GM21526 (cell line): ENCODE results near the gene ZP4.
"Not testable (repeated sequence)": the region's sequence is repeated elsewhere in the genome, so short reads cannot be mapped to it uniquely, and the experiment has no call there.

Source experiments
- ATAC-seq: cut with Tn5 transposase; IDR thresholded peaks from one replicate; pipeline ENCODE4 v1.9.1; 2021; ENCODE audit warnings: moderate library complexity; ENCODE audit not compliant: unreplicated experiment, low FRiP score

The ZP4 gene

DNA sequence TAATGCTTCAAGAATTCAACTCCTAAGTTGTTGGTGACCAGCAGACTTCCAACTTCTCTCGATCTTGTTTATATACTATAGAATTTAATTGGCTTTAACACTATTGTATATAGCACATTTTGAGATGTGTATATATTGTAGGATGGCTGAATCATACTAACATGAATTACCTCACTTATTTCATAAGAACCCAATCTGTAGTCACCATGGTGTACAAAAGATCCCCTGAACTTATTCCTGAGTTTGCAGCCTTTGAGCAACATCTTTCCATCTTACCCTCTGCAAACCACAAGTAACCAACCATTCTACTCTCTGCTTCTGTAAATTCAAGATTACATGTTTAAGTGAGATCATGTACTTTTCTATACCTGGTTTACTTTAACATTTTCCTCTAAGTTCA lies 12.3 kb downstream of the ZP4 start:
- ATAC-seq = no peak

DNA sequence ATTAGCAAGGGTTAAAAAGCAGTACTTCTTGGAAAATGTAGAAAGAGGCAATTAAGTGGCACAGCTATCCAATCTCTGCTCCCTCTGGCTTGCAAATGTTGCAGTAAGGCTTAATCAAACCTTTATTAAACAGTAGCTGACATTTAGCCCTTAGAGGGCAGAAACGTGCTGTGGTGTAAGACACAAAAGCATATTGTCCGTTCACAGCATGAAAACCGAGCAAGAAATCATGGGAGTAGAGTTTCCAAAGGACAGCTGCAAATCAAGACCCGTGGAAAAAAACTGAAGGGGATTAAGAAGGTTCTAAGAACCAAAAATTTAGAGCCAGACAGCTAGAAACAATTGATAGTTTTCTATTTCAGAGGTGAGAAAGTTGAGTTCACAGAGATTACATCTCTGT lies 13.1 kb downstream of the ZP4 start:
- no peak for ATAC-seq

DNA sequence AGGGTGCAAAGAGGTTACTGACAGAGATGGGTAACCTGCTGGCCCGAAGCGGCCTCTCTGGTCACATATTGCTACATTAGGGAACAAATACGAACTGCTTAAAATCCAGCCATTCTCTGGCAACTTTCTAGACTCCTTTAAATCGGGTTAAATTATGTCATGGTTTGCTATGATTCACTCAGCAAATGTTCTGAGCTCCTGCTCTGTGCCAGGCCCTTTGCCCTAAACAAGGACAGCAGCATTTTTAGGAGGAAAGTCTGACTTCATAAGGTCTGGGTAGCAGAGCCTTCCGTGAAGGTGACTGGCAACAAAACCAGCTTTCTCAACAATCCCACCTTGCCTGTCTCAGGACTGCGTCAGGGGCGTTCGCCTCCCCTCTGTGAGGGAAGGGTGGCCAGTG lies 15.4 kb downstream of the ZP4 start:
- ATAC-seq = no peak

DNA sequence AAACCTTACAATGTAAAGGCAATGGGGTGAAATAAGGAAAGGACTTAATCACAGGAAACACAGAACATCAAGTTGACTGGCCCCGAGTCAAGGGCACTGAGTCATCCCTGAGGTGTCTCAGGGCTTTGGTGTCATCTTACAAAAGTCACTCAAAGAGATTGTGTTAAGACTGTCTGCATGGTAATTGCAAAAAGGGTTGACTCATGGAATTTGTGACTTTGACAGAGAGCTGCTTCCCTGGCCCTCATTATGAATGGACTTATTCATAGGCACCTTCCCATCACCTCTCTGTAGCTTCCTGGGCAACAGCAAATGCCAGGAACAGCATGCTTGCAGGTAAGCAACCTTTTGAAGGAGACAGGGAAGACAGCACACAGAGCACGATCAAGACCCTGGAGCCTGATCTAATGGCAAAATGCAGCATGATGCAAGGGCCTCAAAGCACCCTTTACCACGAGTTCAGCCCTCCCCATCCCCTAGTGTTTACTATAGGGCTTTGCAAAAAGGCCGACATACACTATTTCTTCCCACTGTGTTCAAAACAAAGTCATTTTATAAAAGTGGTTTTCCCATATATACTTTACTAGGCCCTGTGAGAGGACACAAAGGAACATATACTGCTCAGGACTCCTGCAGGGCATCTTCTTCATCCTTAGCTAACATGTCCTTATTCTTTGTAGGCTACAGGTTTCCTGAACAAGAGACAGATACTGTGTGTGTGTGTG lies 17.1 kb downstream of the ZP4 start:
- ATAC-seq = no peak

DNA sequence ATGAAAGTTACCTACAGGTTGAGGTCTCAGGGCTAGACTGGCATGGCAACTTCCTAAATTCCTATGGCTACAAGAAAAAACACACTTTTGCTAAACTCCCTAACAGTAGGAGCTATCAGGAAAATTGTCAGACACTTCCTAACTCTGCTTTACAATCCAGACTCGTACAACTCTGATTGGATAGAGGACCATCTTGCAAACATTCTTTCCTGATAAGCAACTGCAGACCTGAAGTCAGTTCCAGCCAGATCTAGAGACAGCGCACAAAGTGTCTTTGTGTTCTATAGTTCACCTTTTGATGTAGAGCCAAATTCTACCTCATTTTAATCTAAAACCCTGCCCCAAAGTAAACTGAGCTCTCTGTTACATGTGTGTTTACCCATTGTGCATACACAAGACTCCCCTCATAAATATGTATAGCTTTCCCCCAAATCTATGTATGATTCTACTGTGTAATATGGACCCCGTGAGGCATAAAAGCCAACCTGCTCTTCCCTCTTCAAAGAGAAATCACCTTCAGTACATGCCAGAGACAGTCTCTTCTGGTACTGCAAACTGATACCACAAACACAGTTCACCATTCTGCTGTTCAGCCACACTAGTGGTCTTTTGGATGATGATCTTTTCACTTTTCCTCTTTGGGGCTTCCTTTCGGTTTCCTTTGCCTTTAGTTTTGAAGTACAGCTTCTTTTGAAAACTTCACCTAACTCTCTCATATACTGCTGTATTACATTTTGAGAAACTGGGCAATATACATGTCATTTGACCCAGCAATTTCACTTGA lies 21.7 kb downstream of the ZP4 start:
- no peak for ATAC-seq

DNA sequence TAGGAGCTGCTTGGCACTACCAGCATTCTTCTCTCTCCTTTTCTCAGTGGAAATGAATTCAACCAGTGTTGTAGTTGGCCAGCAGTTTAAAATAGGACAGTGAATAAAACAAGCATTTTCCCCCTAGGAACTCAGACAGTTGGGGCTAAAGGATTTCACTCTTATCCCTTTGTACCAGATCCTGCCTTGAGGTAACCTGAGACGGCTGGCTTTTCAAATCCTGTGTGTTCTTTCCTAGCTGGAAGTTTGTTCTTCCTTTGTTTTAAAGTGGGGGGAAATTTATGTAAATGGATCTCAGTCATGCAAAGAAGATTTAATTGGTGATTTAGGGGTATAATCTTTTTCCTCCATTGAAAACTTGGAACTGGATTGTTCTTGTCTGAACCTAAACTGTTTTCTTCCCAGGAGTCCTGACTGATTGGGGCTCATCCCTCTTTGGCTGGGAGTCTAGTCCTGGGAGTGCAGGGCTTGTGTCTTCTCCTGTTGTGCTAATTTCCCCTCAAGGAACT lies 23.3 kb downstream of the ZP4 start:
- no peak for ATAC-seq

DNA sequence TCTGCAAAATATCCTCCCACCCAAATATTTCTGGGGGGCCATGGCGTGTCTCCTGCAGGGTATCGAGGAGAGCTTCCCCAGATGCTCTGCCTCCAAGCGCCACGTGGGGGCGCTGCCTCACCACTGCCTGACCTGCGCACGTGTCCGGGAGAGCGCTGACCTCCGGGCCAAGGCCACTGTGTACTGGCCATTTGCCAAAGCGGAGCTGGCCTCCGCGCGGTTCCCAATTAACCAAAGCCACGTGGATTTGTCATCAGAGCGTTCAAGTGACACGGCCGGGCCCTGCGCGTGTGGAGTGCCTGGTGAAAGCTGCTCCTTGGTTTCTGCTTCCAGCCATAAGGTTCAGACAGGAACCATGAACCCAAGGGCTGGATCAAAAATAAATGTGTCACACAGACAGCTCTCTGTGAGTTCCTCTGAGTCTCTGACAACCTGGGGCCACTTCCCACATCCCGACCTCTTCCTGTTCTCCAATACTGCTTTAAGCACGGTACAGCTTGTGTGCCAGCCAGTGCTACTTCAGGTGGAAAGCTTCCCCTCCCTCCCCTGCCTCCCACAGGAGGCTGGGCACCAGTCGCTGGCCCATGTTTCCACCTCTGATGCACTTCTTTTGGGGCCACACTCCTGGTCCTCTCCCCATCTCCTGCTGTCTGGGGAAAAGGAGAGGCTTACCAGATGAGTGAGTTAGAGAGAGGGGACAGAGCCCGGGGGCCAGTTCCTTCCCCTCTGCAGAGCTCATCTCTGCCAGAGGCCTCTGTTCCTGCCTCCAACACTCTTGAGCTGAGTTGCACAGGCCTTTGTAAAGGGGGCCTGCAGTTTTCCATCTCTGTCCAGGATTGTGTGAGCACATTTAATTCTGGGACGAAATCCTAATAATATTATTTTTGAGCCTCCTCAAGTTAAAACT lies 26.1 kb downstream of the ZP4 start:
- no peak for ATAC-seq

DNA sequence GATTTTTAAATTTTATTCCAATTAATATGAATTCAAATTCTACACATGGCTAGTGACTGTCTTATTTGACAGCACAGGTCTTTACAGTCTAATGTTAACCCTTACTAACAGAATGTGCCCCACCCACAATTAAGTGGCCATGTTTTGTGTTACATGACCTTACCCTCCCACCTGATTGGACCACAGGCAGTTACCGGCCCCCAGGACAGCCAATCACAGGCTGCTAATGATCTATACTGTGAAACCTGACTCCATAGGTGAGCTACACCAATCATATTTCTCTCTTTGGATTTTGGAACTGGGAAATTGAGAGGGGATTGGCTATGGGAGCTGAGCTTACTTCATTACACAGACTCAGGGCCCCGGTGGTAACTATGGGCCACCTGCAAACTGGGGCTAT lies 27.5 kb downstream of the ZP4 start:
- no peak for ATAC-seq

DNA sequence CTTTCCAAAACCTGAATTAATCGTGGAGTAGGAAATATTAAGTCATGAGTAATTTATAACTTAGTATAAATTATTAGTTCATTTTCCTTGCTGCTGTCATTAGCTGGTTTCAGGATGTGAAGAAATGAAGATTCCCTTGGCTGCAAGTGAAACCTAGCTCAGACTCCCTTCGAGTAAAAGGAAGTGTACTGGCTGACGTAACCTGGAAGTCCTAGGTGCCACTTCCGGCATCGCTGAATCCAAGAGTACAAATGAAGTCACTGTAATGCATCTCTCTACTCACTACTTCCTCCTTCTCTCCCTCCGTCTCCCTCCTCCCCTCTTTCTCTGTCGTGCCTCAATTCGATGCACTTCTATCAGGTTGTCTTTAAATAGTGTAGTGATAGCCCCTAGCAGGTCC lies 28.8 kb downstream of the ZP4 start:
- no peak for ATAC-seq

DNA sequence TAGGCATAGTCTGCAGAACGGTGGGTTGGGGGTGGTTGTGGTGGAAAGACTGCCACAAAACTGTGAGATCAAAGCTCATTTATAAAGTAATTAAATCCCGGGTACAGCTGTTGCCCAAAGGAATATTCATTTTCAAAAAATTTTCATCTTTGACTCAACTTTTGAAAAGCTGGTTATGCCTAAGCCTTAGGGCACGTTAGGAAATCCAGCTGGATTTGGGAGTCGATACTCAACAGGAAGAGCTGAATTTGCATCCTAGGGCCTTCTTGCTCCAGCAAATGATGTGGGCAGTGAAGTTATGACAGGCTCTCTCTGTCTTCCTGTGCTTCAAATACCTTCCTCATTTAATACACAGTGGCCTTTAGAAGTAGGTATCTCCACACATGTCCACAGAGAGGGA lies 31.7 kb downstream of the ZP4 start:
- no peak for ATAC-seq

DNA sequence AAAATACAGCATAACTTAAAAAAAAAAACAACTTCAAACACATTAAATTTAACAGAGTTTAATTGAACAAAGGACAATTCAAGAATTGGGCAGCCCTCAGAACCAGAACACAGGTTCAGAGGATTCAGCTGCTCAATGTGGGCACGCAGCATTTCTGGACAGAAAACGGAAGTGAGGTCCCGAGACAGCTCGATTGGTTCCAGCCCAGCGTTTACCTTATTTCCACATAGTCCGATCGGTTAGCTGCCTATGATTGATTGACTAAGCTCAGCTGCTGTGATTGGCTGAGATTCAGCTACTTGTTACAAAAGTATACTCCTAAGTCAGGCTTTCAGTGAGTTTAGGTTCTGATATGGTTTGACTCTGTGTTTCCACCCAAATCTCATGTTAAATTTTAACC lies 33.3 kb downstream of the ZP4 start:
- ATAC-seq = no peak

DNA sequence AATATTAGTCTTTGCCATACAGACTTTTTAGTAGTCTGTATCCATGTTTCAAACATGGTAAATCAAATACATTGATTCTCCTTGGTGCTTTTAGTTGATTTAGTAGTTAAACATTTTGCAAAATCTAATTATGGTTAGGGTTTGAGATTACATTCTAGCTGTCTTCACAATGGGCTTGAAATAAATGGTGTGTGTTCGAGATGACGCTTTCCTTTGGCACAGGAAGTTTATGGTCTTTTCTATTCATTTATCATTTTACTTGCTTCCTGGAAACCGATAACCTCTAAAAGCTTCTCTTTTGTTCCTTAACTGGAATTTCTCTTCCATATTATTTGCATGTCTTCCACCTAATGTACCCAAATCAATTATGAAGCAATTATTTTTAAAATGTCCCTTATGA lies 38.4 kb downstream of the ZP4 start:
- no peak for ATAC-seq

DNA sequence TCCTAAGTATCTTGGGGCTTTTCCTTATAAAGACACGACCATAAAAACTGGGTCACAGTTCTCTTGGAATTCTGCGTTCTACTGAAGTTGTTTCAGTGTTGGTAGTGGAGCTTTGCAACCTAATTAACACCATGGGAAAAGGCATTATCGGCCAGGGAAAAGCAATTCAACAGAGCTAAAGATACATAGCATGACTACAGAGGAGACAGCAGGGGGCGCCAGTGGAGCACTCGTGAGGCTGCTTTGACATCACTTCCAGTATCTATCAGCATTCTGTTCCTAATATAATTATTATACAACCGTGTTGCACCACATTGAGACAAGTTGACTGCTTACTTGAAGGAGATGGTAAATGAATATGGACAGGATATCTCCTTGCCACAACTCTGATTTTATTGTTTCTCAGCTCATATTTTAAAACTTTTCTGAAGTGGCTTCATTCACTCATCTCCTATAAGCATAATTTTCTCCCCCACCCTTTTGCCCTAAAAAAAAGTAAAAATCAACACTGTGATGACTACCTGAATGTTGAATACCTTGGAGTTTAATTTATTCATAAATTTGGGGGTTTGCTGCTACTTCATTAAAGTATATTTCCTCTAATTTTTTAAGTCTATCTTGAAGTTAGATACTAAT lies 39.4 kb downstream of the ZP4 start:
- ATAC-seq = no peak

DNA sequence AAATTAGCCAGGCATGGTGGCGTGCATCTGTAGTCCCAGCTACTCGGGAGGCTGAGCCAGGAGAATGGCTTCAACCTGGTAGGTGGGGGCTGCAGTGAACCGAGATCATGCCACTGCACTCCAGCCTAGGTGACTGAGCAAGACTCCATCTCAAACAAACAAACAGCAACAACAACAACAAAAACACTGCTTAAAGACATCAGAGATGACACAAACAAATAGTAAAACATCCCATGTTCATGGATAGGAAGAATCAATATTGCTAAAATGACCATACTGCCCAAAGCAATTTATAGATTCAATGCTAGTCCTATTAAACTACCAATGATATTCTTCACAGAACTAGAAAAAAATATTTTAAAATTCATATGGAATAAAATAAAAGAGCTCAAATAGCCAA lies 47.2 kb downstream of the ZP4 start:
- not testable (repeated sequence) for ATAC-seq

DNA sequence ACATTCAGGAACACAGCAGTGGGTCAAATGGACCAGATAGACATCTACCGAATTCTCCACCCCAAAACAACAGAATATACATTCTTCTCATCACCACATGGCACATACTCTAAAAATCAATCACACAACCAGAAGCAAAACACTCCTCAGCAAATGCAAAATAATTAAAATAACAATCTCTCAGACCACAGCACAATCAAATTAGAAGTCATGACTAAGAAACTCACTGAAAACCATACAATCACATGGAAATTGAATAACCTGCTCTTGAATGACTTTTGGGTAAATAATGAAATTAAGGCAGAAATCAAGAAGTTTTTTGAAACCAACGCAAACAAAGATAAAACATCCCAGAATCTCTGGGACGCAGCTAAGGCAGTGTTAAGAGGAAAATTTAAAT lies 49.2 kb downstream of the ZP4 start:
- ATAC-seq = no peak

DNA sequence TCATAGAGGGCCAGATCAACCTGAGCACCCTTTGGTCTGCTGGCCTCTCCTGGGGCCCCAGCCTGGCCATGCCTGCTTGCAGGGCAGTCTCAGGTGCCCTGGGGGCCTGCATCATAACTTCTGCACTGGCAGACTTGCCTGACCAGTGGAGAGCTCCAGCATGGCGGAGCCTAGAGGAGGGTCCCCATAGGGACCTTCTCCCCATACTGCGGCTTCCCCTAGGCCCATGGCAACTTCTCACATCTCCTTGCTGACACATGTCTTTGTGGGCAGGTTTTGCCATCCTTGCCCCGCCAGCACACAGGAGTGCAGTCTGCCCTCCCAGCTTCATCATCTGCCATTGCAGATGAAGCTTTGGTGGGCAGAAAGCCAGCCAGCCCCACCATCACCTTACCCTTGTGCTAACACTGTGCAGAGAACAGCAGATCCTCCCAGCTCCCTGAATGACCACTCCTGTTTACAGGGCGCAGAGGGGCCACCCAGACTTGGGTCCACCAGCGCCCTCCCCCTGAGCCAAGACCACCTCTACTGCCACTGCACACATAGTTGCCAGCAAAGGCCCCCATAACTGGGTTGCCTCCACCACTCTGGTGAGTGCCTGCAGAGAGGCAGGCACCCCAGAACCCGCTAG lies 51.7 kb downstream of the ZP4 start:
- no peak for ATAC-seq

DNA sequence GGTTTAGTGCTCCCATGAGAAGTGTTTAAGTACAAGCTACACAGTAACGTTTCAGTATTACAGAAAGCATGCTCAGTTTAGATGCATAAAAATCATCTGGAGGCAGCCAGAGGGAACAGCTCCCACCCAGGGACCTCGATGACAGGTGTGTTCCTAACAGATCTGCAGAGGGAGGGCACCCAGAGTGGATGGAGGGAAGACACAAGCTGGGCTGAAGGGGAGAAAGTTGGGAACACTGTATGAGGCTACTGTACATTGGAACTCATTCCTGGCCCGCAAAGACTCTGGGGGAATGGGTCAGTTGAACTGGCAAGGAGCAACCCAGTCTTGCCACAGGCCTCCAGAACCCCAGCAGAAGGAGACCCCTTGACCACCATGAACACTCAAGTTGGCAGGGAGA lies 52.4 kb downstream of the ZP4 start:
- no peak for ATAC-seq

DNA sequence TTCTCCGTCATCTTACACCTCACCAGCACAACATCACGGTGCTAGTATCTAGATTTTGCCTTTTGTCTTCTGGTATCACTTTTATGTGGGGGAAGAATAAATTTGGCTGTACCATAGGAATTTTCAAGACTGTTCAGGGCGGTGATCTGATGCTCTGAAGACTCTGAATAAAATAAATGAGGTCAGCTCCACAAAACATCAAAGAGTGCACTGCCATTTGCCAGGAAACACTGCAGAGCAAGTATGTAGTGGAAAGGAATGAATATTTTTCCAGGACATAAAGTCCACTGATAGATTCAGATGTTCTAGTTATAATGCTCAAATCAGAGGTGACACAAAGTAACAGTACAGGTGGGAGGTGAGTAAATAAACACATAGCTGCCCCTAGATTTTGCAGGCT lies 56.3 kb downstream of the ZP4 start:
- ATAC-seq = no peak

DNA sequence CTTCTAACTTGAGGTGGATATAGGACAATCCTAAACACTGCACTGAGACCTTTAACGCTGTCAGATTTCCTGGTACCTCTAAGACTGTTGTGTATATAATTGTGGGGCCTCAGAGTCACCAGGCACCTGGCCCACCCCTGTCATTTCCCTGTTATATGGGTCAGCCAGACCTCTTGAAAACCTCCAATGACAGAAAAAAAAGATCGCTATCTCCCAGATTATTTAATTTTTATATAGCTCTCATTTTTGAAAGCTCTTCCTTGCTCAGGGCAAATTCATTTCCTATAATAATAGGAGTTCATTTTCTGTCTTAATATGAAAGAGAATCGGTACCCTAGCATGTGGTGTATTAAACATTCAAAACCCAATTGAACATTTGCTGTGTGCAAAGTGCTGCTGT lies 56.7 kb downstream of the ZP4 start:
- no peak for ATAC-seq

DNA sequence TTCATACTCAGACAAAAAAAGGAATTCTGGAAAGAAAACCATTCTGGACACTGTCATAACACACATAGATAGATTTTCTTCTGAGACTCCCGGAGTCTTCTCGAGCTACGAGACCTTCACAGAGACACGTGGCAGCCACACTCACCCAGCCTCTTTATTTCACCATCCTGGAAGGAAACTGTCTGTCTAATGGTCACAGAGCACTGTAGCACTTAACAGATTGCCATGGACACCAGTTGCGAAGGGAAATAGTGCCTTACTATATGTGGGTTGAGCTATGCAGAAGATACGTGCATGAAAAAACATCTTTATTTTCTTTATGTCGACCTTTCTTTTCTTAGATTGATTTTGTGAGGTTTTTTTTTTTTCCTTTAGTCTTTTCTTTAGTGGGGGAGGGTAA lies 57.9 kb downstream of the ZP4 start:
- ATAC-seq = no peak
